Psoas muscle (tissue), 8 donors: ENCODE results near the gene PC. TPM values are rescaled to one million over a fixed set of nuclear protein-coding genes. Genes with fewer than 3 reads are reported as not detected.
A peak's percentile ranks its signal among the peaks of the same experiment; 100 is the strongest.

Source experiments
- ATAC-seq, 4 donors: fragments of 200-7000 bp; cut with Tn5 transposase; one replicate each; pipeline ENCODE4 v1.9.1; 2020; ENCODE audit warnings: moderate library complexity in 3 of 4, mild to moderate bottlenecking in 2 of 4
- DNase-seq, 2 donors: peaks; one replicate each; pipeline ENCODE4 v3.0.0-alpha.2; 2020
- H3K27ac ChIP-seq: fragments of 200-600 bp; one replicate; pipeline ENCODE4 v1.8.0; 2022
- H3K27me3 ChIP-seq, 3 donors: fragments of 200-600 bp in 1 of 3; one replicate each; pipeline versions ENCODE4 v1.6.1 to v1.8.0; 2013 to 2022; ENCODE audit warnings: low read length in 2 of 3, mild to moderate bottlenecking in 2 of 3, moderate library complexity in 1 of 3; ENCODE audit not compliant: insufficient read depth in 3 of 3
- H3K36me3 ChIP-seq, 2 donors: fragments of 200-600 bp in 1 of 2; one replicate each; pipeline versions ENCODE4 v1.6.1 to v1.8.0; 2013 to 2022; ENCODE audit warnings: low read depth in 1 of 2, mild to moderate bottlenecking in 1 of 2, moderate library complexity in 1 of 2; ENCODE audit not compliant: insufficient read depth in 1 of 2
- H3K4me1 ChIP-seq: fragments of 200-600 bp; one replicate; pipeline ENCODE4 v1.8.0; 2022
- H3K4me3 ChIP-seq: fragments of 200-600 bp; one replicate; pipeline ENCODE4 v1.8.0; 2022; ENCODE audit warnings: mild to moderate bottlenecking
- H3K9me3 ChIP-seq: fragments of 200-600 bp; one replicate; pipeline ENCODE4 v1.8.0; 2022
- whole genome bisulfite sequencing, 3 donors: extraction: QIAGEN DNeasy Blood & Tissue Kit; methylation state at CpG; one replicate each; pipeline versions ENCODE4 v1.1.6 to v1.1.7; 2013; 5-methylcytosine and 5-hydroxymethylcytosine counted together
- intact Hi-C, 2 donors: fragments of 100-400 bp; cut with DNase I; formaldehyde crosslinking; loops; one replicate each; pipeline versions ENCODE4 v1.11.0 to v1.14.2; 2022
- polyA plus RNA-seq, 3 donors: library from polyadenylated mRNA; stranded (reverse); fragments of 200-250 nt; gene quantifications; one replicate each; pipeline ENCODE4 v1.2.3, GENCODE V29; 2013
- total RNA-seq, 4 donors: library from RNA; stranded (reverse); fragmentation: NEBNext Ultra II Directional in 2 of 4; extraction: Animal tissue kit (Norgen Biotek cat#: 25700) in 2 of 4; gene quantifications; one replicate each; pipeline versions ENCODE4 v1.2.1 to v1.2.4, GENCODE V29; 2021 to 2023
- TF ChIP-seq, protein P1 (sequence below): fragments of 200-600 bp; IDR thresholded peaks from one replicate; pipeline ENCODE4 v1.8.0; 2022; ENCODE audit warnings: antibody characterized with exemption
- donor health status: healthy with polysubstance abuse.
- donor health status: DM: no; HTN: no; CAD: no; lungs with moderate emphysema.
- donor health status: Bipolar disorder and iron deficiency.
- donor health status: healthy.
- donor health status: DM: yes; HTN: yes; CAD: no.
- donor health status: DM: no; HTN: no; CAD: no.
- donor health status: DM: no; HTN: no; CAD: no.
- donor health status: DM: yes; HTN: yes; CAD: no.

Gene PC
- total and polyA plus RNA-seq, 7 donors: 11.1 to 48.8 (median 18.3) TPM

DNA sequence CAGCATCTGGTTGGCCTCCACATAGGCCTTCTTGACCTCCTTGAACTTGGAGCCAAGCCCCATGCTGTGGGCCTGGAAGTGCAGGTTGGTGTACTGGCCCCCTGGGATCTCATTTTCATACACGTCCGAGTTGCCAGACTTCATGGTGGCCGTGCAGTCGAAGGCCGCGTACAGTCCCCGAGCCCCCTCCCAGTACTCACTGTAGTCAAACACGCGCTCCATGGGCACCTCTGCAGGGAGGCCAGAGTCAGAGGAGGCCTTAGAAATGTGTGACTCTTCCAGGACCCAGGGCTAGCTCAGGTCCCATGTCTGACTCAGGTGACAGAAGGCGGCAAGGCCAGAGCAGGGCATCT lies 108.0 kb downstream of the PC start:
- ATAC-seq: no peak
- Histone ChIP-seq H3K36me3 (peaks cover 2 to 49% of the 10 kb centered on the region in 2 donors), H3K27me3 (no peaks in the 10 kb centered on the region), H3K9me3 (no peaks in the 10 kb centered on the region), H3K27ac (no peak overlapping the region), H3K4me1 (no peaks in the 10 kb centered on the region), H3K4me3 (no peak overlapping the region)
- peak in 1 of 2 donors; percentile 39 for DNase-seq
- intact Hi-C loops: no loop called here
- TF ChIP-seq, protein P1, sequence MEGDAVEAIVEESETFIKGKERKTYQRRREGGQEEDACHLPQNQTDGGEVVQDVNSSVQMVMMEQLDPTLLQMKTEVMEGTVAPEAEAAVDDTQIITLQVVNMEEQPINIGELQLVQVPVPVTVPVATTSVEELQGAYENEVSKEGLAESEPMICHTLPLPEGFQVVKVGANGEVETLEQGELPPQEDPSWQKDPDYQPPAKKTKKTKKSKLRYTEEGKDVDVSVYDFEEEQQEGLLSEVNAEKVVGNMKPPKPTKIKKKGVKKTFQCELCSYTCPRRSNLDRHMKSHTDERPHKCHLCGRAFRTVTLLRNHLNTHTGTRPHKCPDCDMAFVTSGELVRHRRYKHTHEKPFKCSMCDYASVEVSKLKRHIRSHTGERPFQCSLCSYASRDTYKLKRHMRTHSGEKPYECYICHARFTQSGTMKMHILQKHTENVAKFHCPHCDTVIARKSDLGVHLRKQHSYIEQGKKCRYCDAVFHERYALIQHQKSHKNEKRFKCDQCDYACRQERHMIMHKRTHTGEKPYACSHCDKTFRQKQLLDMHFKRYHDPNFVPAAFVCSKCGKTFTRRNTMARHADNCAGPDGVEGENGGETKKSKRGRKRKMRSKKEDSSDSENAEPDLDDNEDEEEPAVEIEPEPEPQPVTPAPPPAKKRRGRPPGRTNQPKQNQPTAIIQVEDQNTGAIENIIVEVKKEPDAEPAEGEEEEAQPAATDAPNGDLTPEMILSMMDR: no peak
- WGBS, 3 donors: 88 to 91% (median 90%) methylated on average over 10 of the region's 10 CpGs

DNA sequence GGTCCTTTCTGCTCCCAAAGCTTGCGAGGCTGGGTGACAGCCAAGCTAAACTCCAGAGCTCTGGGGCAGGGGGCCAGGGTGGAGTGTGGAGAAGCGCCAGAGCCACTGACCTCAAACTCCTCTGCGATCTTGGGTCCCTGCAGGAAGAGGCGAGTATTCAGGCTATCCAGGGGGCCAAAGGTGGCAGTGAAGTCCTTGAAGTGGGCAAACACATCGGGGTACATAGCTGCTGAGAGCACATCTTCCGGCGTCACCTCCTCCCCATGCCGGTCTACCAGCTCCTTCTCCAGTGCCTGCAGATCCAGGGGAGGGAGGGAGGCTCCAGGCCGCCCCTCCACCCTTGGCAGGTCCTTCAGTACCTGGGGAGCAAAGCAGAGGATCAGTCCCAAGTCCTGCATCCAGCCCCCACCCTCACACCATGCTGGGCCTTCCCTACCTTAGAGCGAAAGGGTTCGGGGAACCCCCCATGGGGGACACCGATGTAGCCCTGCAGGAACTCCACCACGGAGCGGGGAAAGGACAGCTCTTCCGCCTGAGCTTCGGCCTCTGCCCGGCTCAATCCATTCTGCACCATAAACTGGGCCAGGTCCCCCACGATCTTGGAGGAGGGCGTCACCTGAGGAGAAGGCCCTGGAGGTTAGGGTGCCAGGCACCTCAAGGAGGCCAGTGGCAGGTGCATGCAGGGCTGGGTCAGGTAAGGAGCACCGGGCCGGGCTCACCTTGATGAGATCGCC lies 108.5 kb downstream of the PC start:
- ATAC-seq (no peak), DNase-seq (peak in 1 of 2 donors; percentile 39)
- TF ChIP-seq, protein P1: no peak
- Histone ChIP-seq H3K4me1 (no peaks in the 10 kb centered on the region), H3K27me3 (no peaks in the 10 kb centered on the region), H3K4me3 (no peak overlapping the region), H3K9me3 (no peaks in the 10 kb centered on the region), H3K27ac (no peak overlapping the region), H3K36me3 (peaks cover 4 to 55% of the 10 kb centered on the region in 2 donors)
- whole genome bisulfite sequencing, 3 donors: 89 to 90% (median 89%) methylated on average over 20 to 22 of the region's 22 CpGs
- intact Hi-C loops: no loop called here

DNA sequence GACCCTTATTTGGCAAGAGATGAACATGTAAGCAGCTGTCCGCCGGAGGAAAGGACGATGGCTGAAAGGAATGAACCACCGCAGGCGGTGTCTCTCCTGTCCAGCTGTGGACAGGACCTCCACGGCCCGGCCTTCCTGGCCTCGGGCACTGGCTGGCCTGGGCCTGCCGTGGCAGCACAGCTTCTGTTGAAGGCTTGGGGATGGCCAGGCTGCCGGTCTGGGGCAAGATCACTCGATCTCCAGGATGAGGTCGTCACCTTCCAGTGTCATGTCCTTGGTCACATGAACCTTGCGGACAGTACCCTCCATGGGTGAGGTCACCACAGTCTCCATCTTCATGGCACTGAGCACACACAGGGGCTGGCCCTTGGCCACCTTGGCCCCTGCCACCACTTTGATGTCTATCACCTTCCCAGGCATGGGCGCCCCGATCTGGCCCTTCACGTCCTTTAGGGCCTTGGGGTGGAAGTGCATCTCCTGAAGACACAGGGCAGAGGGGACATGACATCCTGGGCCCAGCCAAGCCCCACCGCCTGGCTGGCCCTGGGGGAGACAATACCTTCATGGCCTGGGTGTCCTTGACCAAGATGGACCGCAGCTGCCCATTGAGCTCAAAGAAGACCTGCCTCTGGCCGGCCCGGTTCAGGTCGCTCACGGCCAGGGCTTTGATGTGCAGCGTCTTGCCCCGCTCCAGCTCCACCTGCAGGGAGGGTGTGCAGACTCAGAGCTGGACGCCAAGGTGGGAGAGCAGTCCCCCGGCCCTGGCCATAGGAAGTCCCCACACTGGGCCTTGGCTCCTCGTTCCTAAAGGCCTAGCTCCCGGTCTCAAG lies 109.3 kb downstream of the PC start:
- ATAC-seq (no peak), DNase-seq (peak in 1 of 2 donors; percentile 48)
- 81 to 88% (median 83%) methylated on average over 27 to 28 of the region's 28 CpGs for WGBS, 3 donors
- Histone ChIP-seq H3K27me3 (no peaks in the 10 kb centered on the region), H3K36me3 (peaks cover 4 to 56% of the 10 kb centered on the region in 2 donors), H3K9me3 (no peaks in the 10 kb centered on the region), H3K4me3 (no peak overlapping the region), H3K27ac (no peak overlapping the region), H3K4me1 (peaks cover 7% of the 10 kb centered on the region)
- intact Hi-C loops: no loop called here
- TF ChIP-seq, protein P1: no peak

DNA sequence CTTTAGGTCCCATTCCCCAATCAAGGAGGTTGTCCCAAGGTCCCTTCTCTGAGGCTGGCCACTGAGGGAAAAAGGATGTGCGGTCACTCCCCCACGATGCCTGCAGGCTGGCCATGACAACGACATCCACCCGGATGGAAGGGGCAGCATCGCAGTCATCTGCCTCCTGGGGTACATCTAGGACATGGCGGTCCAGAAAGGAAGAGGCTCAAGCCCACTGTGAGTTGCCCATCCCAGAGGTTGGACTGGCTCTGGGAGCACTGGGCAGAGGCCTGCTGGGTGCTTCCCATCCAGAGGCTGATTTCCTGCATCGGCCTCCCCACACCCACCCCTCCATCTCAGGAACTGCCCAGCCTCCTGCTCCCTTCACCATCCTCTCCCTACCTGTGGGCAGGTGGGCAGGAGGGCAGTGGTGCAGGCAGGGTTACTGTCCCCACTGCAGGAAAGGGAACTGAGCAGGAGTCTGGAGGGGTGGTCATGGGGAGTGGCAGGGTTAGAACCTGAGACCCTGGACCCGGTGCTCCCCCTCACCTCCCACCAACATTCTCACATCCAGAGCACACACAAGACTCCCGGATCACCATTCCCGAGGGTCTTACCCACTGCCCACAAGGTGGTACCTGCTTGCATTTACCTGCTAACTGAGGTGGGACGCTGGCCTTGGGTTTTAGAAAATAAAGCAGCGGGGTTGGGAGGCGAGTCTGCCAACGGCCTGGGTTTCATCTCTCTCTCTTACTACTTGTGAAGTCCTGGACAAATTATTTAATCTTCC lies 110.5 kb downstream of the PC start:
- 83 to 87% (median 86%) methylated on average over 13 to 14 of the region's 14 CpGs for WGBS, 3 donors
- ATAC-seq (no peak), DNase-seq (peak in 1 of 2 donors; percentile 32)
- peaks cover 4 to 56% of the 10 kb centered on the region in 2 donors for H3K36me3 ChIP-seq
- H3K9me3 ChIP-seq: no peaks in the 10 kb centered on the region
- H3K4me1 ChIP-seq: peaks cover 9% of the 10 kb centered on the region
- no peaks in the 10 kb centered on the region for H3K27me3 ChIP-seq
- no peak overlapping the region for H3K27ac ChIP-seq
- no peak overlapping the region for H3K4me3 ChIP-seq
- intact Hi-C loops: no loop called here
- TF ChIP-seq, protein P1: no peak
